Activated T-cell treated with anti-CD3 and anti-CD28 coated beads, Interleukin-2, amount 50 U/mL, for 1 hour (primary cell): ENCODE measurements around the gene DNM2.
"Not testable (repeated sequence)": the region's sequence is repeated elsewhere in the genome, so short reads cannot be mapped to it uniquely, and the experiment has no call there.

Experiments used
- DNase-seq: peaks from one replicate; pipeline ENCODE4 v3.0.0-alpha.2; 2020

The DNM2 gene

GRCh38 chr19:10872546-10873107 lies 154.7 kb downstream of the DNM2 start:
- no peak for DNase-seq

- no peak for DNase-seq
Observed at GRCh38 chr19:10874024-10874423, 156.1 kb downstream of the DNM2 start.

DNA sequence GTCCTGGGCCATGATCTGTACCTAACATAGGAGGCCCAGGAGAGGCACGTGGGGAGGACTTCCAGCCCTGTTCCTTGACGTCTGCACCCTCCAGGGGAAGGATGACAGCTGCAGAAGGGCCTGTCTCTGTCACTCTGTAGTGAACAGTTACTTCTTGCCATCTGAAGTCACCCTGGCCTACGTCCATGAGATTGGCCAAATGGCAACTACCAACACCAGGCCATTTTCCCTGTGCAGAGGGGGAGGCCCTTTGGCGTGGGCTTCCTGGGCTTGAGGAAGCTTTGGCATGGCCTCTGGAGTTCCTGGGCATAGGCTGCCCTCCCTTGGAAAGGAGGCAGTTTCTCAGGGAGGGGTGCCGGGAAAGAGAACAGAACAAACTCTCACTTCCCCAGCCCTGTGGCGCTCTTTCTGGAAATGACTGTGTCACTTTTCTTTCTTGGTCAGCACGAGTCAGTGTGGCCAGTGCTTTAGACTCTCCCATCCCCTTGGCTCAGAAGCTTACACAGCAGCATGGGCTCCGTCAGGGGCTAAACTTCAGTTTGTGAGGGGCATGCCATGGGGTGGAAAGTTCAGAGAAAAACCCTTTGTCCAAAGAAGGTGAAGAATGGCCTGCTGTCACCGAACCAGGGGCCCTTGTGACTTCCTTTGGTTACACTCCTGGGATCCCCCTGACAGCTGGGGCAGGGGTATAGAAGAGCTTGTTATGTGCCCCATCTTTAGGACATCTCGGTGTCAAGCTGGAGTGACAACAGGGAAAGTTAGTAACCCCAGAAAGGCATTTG lies 158.8 kb downstream of the DNM2 start:
- no peak for DNase-seq

GRCh38 chr19:10877608-10878007 lies 159.7 kb downstream of the DNM2 start:
- not testable (repeated sequence) for DNase-seq

DNA sequence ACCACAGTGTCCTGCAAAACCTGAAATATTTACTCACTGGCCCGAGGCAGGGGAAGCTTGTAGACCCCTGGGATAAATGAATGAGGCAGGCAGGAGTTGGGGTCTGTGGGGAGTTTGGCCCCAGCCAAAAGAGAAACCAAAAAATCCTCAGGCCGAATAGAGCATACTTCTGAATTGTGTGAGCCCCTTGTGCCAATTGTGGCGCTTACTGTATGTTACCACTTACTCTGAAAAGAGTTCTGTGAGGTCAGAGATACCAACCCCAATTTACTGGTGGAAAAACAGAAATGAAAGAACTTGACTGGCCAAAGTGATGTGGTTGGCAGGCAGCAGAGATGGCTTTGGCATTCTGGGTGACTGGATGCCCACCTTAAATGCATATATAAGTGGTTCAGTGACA lies 160.4 kb downstream of the DNM2 start:
- DNase-seq, result no peak
